Stimulated activated CD8-positive, alpha-beta memory T cell treated with anti-CD3 and anti-CD28 coated beads, Interleukin-4, amount 100 ng/mL, for 1 hour (primary cell): ENCODE results near the gene DAAM1.

ENCODE experiments used
- DNase-seq, 2 donors: peaks; one replicate each; pipeline ENCODE4 v3.0.0-alpha.2; 2020; ENCODE audit warnings: low read depth in 2 of 2, low spot score in 1 of 2

Gene DAAM1

DNA sequence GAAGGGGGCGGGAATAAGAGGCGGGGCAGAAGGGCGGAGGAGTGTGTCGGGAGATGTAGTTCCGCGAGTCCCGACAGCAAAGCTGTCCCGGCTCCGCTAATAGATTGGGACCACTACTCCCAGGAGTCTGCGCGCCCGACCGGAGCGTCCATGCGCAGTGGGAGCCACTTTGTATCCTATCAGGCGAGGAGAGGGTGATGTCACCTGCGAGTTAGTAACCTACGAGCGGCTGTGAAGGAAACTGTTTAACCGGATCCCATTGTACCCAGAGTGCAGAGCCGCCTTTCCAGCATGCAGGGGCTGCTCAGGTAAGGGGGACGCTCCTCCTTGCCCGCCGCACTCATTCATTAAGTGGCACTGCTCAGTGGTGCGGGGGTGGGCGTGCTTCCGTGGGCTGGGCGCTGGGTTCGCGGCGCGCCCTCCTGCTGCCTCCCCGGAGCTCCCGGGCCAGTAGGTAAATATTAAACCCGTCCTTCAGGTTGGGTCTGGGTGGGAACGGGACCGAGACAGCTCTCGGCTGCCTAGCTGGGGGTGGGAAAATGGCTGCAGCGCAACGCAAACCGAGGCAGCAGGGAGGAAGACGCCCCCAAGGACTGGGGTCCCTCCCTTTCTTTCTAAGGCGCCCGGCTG, at the start of gene DAAM1:
Gene DAAM1 (plus strand): TSS at position 207 of the 630 bp plus-strand sequence. CDS start 74,811 bp downstream, outside the sequence.
- peak; percentile 77 to 91 for DNase-seq

- no peak for DNase-seq
Measured at GRCh38 chr14:59139324-59139723, 49.1 kb upstream of the DAAM1 start.

DNA sequence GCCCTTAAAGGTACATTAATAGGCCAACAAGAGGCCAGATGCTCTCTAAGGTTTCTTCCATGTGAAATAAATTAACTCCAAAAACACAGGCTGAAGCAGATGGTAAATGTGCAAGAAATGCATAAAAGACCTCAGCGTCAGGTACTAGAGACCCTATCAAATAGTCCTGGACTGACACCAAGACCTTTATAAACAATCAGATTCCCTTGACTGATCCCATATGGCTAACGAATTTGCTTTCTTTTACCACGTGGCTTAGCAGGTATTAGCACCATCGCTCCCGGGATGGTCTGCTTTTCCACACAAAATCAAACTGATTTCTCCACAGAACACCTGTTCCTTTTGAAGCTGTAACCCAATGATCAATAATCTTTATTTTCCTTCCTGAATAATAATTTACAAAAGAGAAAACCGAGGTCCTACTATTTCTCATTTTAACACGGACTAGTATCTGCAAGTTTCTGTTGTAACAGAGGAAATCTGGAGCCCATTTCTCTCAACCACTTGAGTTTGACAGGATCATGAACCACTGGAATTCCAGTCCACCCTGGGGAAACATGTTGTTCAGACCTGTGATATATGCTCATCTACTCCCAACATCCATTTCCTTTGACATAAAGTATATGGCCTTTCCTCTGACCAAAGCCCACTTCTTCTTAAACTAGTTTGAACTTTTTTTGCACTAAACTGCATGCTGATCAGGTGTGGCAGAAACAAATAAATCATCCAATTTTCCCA, 48.2 kb upstream of the DAAM1 start:
- DNase-seq = no peak

- DNase-seq = no peak
Measured at GRCh38 chr14:59146484-59146883, 42.0 kb upstream of the DAAM1 start.

GRCh38 chr14:59147007-59147406, 41.5 kb upstream of the DAAM1 start:
- DNase-seq = no peak

DNA sequence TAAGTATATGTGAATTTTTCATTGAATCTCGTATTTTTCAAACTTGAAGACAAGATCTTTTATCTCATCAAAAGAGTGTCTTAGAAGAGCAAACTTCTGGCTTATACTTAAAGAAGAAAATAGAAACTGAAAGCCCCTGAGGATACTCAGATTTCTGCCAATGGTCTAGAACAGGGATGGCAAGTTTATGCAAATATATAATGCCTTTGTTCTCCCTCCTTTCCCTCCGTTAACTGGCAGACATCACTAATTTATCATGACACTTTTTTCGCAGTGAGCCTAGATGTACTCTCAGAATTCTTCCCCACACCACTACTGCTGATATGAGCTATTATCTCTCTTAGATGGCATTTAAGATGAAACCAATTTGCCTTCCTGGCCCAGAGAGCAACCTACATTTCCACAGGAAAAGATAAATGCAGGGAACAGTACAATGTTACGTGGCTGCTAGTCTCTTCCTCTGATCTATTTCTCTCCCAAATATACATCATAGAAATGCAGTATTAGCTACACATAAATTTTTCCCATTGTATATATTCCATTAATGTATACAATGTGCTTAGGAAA, 40.0 kb upstream of the DAAM1 start:
- no peak for DNase-seq

- no peak for DNase-seq
Measured at GRCh38 chr14:59150990-59151389, 37.5 kb upstream of the DAAM1 start.

- DNase-seq = no peak
Measured at GRCh38 chr14:59154373-59154772, 34.1 kb upstream of the DAAM1 start.

GRCh38 chr14:59155886-59156285, 32.6 kb upstream of the DAAM1 start:
- DNase-seq = no peak

DNA sequence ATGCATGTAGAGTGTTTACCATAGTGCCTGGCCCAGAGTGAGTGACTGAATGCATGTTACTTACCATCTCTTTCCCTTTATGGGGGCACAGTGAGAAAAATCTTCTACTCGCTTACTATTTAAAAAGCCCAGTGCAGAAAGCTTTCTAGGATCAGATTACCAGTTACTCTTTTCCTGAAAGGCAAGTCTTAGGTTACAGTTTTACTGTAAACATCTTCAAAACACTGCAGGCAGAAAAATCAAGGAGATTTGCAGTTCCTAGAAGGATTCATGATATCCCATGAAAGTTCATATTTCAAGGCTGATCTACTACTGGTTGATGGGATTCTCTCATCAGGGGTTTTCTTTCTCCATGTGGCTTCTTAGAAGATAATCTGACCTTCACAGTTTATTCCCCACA, 29.3 kb upstream of the DAAM1 start:
- DNase-seq = no peak

DNA sequence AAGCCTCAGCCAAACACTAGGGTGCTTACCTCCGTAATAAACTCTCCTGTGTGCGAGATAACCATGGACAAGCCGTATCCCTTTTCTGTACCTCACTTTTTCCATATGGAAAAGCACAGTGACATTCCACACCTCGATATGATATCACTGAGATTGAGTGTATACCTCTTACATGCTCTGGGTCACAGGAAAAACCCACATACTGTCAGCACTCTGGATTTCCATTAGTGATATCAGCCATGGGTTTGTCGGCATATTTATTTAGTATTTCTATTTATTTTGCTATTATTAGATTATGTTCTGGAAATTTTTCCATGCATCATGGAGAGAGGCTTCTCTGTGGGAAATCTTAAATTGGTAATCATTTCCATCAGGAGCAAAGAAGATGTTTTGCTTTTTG, 28.0 kb upstream of the DAAM1 start:
- DNase-seq = no peak

DNA sequence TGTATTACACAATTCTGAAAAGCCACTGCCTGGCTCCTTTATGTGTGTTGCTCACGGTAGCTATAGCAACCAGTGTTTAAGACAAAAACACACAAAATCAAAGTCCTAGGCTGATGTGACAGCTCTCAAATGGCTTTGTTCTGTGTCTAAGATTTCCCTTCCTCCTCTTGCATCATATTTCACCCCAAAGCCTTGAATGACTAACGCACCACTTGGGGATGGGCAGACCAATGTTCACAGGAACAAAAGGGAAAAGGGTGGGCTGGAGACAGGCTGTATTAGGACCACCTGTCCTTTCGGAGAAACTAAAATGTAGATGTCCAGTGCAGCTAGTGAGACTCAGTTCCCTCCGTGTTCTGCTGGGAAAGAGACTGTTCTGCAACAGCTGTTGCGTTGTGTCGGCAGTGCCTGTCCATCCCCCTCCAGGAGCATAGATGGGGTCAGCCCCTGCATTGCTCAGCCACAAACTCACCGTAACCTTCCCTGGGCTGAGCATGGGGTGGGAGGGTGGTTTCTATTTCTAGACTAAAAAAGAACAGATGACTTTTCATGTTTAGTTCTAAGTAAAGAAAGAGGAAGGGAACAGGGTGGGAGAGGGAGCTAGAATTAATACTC, 26.8 kb upstream of the DAAM1 start:
- DNase-seq = no peak

GRCh38 chr14:59166258-59166657, 22.2 kb upstream of the DAAM1 start:
- no peak for DNase-seq

- no peak for DNase-seq
Measured at GRCh38 chr14:59175404-59175803, 13.1 kb upstream of the DAAM1 start.

- no peak for DNase-seq
Measured at GRCh38 chr14:59176765-59177164, 11.7 kb upstream of the DAAM1 start.

DNA sequence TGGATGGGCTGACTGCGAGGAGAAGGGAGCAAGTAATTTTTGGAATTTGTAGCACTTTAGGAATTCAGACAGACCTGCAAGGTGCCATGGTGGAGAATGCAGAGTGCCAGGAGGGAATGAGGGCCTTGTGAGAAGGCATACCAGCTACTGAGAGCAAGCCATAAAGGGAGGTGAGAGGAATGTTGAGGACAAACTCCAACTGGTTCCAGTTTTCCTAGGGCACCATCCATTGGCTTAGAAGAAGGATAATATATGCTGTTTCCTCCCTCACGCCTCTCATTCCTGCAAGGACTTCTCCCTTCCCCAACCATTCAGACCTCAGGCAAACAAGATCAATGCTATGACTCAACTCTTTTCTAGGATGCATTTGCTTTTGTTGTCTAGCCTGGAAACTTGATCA, 11.2 kb upstream of the DAAM1 start:
- no peak for DNase-seq

GRCh38 chr14:59181791-59182190, 6.7 kb upstream of the DAAM1 start:
- no peak for DNase-seq

- no peak for DNase-seq
Measured at GRCh38 chr14:59182641-59183040, 5.8 kb upstream of the DAAM1 start.

DNA sequence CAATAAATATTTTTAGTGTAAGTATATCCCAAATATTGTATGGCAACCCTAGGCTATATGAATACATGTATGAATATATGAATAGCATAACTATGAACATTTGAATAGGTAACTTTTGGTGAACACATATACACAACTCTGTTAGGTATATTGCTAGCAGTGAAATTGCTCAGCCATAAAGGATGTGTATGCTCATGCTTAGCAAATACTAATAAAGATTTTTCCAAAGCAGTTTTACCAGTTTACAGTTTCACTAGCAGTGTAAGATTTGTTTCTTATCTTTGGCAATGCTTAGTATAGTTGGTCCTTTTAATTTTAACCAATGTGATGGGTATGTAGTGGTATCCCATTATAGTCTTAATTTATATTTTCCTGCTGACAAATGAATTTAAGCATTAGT, 5.3 kb upstream of the DAAM1 start:
- DNase-seq = no peak

DNA sequence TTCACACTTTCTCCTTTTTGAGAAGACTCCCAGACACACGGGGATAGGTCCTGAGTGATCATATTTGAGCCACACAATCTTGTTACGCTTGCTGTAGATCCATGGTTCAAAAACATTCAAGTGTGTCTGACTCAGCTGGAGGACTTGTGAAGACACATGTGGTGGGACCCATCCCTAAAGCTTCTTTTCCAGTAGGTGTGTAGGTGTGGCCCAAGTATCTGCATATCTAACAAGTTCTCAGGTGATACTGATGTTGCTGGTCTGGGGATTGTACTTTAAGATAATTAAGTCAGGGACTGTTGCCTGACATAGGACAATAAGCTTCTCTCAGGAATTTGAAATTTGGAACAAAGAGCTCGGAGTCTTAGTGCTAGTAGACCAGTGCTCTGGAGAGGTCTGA, 4.1 kb upstream of the DAAM1 start:
- no peak for DNase-seq

- no peak for DNase-seq
Measured at GRCh38 chr14:59185676-59186075, 2.8 kb upstream of the DAAM1 start.

GRCh38 chr14:59186306-59186705, 2.2 kb upstream of the DAAM1 start:
- no peak for DNase-seq
